Glomerular endothelial cell (primary cell): ENCODE results near the gene CLPTM1L. TPM values are rescaled to one million over a fixed set of nuclear protein-coding genes. Genes with fewer than 3 reads are reported as not detected.

ENCODE experiments used
- DNase-seq: peaks from one replicate; pipeline ENCODE4 v3.0.0-alpha.2; 2011; ENCODE audit warnings: low read depth, low spot score; ENCODE audit errors: extremely low read depth
- total RNA-seq: library from RNA; depleted of rRNA; stranded (reverse); fragments of >200 nt; gene quantifications from 2 replicates; pipeline ENCODE4 v1.2.3, GENCODE V29; 2015

CLPTM1L gene, protein sequence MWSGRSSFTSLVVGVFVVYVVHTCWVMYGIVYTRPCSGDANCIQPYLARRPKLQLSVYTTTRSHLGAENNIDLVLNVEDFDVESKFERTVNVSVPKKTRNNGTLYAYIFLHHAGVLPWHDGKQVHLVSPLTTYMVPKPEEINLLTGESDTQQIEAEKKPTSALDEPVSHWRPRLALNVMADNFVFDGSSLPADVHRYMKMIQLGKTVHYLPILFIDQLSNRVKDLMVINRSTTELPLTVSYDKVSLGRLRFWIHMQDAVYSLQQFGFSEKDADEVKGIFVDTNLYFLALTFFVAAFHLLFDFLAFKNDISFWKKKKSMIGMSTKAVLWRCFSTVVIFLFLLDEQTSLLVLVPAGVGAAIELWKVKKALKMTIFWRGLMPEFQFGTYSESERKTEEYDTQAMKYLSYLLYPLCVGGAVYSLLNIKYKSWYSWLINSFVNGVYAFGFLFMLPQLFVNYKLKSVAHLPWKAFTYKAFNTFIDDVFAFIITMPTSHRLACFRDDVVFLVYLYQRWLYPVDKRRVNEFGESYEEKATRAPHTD
- 137 and 173 TPM in 2 replicates for total RNA-seq

DNA sequence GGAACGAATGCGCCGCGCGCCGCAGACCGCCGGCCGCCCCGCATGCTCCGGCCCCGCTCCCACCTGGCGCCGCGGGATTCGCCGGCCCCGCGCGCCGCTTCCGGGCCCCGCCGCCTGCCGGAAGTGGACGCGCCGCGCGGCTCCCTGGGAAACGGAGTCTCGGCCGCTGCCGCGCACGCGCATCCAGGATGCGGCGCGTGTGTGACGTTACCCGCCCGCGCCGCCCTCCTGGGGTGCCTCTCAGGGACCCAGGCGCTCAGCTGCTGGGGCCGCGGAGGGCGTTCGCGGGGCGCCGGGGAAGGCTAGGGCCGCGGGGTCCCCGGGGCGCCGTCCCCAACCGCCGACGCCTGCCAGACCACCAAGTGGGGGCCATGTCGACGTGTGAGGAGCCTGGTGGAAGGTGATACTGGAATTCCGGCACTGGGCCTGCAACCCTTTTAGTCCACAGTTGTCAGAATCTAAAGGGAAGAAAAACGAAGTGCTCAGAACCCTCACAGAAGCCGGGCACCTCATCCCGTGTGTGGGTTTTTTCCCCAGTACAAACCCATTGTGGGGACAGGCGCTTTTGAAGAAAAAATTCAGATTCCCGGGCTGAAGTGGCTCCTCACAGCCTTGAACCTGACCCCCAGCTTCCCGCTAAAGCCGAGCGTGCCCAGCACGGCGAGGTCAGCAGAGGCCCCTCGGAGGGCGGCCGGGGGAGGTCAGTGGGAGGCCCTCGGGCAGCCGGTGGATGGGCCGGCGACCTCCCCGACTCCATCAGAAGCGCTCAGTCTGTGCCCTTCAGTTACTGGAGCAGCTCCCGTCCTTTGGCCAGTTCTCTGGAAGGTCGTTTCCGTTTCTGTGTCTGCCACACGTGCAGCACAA, at the start of gene CLPTM1L:
TSS of gene CLPTM1L (minus strand) at position 125 of the 864 bp plus-strand sequence. CDS start 258 bp downstream, outside the sequence.
- no peak for DNase-seq

DNA sequence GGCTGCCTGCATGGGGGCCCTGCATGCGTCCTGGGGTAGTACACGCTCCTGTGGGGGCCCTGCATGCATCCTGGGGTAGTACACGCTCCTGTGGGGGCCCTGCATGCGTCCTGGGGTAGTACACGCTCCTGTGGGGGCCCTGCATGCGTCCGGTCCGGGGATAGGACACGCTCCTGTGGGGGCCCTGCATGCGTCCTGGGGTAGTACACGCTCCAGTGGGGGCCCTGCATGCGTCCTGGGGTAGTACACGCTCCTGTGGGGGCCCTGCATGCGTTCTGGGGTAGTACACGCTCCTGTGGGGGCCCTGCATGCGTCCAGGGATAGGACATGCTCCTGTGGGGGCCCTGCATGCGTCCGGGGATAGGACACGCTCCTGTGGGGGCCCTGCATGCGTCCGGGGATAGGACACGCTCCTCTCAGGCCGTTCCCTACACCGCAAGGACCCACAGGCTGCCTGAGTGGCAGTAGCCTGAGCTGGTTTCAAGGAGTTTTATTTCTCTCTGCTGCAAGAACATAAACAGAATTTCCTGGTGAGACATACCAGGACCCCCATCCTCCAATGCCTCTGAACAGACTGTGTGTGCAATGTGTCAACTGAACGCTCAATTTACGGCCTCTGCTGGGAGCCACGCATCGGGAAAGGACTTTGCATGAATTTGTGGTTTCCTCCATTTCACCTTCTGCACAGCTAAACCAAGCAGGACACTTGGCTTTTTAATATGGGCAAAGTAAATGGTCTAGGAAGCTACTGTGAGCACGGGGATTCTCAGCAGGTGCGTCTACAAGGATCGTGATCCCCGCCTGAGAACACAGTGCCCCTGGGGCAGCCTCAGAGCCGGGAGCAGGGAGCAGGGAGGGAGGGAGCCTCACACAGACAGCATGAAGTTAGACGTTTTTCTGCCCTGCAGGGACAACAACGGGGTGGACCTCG, 48.9 kb upstream of the CLPTM1L start:
- DNase-seq = no peak

DNA sequence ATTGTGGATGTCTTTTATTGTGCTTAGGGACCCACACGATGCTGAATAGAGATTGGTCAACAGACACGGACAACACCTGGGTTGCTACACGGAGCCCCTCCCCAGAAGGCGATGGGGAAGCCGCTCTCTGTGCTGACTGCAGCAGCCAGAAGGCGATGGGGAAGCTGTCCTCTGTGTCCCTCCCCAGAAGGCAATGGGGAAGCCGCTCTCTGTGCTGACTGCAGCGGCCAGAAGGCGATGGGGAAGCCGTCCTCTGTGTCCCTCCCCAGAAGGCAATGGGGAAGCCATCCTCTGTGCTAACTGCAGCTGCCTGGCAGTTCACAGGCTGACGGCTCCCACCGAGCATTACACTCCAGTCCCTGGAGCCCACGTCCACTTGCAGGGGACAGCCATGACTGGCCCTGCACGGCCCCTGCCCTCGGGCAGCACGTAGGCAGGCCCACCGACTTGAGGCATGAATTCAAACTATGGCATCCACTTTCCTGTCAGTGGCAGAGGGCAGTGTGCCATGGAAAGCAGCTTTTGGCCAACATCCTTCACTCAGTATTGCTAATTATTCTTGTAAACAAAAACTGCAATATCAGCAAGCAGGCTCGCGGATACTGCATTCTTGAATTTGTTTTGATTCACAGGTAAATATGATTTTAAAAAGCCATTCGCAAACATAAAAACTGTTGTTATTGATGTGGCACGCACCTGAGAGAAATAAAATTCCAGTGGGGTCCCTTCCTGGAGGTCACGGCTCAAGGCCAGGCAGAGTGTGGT, 48.1 kb upstream of the CLPTM1L start:
- no peak for DNase-seq

DNA sequence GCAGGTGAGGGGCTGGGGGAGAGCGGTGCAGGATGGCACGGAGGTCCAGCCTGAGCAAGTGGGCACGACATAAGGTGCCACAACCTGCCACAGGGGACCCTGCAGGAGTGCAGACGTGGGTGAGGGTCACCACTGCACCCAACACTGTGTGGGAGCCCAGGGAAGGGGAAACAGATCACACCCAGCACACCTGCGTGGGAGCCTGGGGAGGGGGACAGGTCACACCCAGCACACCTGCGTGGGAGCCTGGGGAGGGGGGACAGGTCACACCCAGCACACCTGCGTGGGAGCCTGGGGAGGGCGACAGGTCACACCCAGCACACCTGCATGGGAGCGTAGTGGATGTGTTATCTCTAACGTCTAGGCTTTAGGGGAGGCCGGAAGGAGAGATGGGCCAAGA, 47.4 kb upstream of the CLPTM1L start:
- DNase-seq = no peak

DNA sequence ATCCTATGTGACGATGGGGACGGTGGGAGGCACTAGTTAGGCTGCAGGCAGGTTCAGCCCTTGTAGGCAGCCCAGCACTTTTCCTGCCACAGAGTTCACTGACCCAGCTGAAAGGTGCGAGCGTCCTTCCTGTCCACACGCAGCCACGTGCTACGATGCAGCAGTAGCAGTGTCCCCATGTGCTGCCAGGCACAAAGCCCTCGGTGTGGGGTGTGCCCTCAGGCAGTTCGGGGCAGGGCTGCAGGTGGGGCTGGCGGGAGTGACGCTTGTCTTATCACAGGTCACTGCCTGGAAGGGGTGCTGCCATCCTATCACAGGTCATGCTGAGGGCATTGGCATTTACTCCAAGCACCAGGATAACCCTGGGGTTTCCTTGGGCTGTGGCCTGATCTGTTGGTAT, 46.8 kb upstream of the CLPTM1L start:
- DNase-seq = no peak

DNA sequence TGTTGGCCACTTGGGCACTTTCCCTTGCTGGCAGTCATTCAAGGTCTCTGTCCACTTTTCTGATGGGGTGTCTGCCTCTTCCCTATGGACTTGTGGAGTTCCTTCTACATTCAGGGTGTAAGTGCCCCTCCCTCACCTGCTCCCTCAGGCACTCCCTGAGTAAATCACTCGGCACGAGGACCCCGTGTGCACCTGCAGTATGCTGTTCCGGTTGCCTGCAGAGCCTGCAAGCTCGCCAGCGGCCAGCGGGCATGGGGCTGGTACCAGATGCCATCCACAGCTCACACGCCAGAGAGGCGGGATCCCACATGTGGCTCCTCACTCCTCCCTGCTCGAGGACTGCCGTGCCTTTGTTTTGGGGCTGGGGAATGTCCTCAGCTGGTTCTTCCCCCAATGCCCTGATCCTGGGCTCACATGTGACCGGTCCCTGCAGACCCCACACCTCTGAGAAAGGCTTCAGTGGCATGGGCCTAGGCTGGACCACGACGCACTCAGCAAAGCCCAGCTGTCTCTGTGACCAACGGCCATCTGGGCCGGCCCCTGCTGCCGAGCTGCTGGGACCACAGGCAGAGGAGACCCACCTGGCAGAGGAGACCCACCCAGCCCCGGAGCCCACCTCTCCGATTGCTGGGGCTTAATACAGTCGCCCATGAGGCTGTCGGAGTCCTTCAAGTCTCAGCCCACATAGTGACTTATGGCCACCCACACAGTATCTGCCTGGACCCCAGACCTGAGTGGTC, 46.1 kb upstream of the CLPTM1L start:
- DNase-seq = no peak

DNA sequence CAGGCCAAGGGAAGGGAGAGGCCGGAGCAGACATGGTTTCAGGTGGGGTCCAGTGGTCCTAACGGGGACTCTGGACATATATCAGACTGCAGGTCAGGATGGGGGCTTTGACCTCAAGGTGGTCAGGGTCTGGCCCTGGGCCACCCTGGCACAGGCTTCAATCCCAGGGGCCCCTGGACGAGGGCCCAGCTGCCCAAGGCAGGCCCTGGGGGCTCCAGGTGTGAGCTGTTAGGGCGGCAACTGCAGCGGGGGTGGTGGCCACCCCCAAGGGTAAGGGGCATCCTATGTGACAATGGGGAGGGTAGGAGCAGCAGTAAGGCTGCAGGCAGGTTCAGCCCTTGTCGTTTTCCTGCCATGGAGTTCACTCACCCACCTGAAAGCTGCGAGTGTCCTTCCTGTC, 45.4 kb upstream of the CLPTM1L start:
- no peak for DNase-seq

DNA sequence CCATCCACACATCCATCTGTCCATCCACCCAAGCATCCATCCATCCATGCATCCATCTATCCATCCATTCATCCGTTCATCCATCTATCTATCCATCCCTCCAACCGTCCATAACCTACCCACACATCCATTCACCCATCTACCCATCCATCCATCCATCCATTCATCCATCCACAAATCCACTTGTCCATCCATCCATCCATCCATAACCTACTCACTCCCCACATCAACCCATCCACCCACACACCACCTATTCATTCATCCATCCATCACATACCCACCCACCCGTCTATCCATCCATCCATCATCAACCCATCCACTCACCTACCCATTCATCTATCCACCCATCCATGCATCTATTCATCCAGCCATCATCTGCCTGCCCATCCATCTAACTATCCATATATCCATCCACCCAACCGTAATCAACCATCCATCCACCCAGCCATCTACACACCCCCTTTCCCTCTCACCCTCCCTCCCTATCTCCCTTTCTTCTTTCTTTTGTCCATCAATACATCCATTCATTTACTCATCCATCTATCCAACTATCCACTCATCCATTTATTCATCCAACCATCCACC, 43.6 kb upstream of the CLPTM1L start:
- no peak for DNase-seq

DNA sequence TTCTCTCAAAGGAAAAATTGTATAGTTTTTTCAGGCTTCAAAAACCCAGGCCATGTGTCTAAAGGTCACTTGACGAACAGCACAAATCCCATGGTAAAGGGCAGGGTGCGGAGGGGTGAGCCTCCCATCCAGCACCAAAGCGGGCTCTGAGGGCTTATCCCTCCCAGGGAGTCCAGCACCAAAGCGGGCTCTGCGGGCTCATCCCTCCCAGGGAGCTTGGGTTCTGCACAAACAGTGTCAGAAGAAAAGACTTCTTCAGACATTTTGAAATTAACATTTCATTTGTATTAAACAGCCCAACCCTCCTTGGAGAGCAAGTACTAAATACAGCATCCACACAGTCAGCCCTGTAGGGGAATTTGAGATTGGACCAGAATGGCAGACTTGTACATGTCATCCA, 43.0 kb upstream of the CLPTM1L start:
- no peak for DNase-seq

DNA sequence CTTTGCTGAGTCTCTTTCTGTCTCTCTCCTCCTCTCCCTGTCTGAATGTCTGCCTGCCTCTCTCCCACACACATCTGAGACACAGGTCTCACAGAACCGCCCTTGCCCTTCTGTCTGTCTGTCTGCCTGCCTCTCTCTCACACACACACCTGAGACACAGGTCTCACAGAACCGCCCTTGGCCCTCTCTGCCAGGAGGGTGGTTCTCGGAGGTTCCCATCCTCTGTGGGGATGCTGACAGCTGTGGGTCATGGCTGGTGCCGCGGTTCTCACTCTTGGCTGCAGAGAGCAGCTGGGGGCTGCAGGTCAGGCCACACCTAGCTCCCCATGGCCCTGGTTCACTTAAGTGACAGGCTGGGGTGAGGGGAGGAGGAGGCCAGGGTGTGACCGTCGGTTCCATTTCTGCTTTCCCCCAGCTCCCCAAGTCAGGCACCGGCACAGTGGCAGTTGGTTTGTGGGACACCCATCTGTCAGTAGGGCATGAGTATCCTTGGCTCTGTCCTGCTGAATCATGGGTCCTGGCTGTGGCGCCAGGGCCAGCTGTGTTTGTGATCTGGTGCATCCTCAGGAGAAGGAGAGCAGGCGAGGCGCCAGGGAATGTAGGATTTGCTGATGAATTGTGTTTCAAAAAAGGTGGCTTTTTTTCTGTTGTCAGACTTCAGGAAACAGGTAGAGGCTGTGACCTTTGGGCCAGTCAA, 42.3 kb upstream of the CLPTM1L start:
- DNase-seq = no peak

DNA sequence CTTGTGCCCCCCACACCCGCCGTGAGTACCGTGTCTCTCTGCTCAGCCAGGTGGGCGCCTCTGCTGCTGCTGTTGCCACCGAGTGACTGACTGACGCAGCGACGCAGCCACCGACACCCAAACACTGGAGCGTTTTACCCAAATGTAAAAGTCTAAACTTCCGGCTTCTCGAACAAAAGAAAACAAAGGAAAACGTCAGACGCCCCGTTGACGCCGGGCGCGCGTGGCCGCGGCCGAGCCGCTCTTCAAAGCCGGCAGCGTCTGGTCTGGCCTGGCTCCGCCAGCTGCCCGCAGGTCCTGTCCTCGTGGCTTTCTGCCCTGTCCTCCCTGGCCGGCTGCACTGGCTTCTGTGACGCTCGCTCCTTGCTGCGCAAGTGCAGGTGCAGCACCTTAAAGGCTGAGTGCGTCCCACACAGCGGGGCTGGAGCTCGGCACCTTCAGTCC, 41.4 kb upstream of the CLPTM1L start:
- DNase-seq = no peak

DNA sequence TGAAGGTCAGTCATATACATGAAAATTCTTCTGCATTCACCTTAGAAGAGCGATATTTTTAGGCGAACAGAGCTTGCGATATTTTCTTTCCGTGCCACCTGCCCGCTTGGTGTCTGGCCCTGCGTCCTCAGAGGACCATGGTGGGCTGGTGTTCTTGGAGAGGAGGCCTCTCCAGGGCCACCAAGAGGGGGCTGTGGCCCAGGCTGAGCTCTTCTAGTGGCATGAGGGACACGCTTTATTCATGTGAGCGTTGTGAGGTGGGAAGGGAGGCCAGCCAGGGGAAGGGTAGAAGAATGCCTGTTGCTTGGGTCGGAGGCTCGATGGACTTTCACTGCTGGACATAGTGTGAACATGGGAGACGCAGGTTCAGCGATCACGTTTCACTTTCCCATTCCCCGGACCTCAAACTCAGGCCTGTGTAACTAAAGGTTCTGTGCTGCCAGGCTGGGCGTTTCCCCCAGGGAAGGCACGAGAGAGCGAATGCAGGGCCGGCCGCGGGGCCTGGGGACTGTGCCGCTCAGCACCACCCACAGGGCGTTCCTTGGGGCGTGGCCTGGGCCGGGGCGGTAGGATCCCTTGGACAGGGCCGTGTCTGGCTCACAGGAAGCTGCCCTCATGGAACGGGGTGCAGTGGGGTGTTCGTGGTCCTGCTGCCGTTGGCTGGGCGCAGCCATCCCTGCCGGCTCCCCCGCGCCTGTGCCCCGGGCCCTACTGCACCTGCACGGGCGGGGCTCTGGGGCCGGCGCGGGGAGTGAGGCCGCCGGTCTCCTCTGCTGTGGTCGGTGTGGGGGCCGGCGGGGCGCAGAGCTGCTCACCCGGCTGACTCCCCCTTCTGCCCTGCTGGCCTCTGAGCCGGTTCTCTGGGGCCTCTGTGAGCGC, 40.7 kb upstream of the CLPTM1L start:
- DNase-seq = no peak

DNA sequence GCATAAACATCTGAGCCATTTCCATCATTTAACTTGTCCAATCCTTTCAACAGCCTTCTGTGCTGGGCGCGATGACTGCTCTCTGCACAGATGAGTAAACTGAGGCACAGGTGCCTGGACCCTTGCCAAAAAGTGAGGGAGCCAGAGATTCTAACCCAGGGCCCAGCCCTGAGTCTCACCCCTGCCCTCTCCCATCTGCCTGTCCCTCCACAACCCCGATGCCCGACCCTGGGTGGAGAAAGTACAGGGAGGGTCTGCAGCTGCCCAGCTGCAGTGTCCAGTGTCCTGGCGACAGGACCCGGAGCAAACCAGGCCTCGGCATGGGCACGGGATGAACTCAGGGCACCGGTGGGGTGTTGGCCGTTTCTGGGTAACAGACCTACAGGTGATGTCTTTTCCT, 39.6 kb upstream of the CLPTM1L start:
- DNase-seq = no peak

DNA sequence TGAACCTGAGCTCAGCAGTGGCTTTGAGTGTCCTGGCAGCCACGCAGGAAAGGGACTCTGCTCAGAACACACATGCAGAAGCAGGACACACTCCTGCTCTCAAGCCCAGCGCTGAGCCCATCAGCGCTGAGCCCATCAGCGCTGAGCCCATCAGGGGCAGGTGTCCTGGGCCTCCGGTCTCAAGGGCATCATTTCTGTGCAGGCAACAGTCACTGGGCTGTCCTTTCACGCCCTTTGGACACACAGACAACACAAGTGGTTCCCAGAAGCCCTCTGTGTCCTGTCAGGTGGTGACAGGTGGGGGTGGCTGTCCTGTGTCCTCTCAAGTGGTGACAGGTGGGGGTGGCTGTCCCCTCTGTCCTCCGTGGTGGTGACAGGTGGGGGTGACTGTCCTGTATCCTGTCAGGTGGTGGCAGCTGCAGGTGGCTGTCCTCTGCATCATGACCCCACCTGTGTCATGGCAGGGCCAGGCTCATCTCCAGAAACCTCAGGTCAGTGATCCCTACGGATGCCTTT, 39.0 kb upstream of the CLPTM1L start:
- no peak for DNase-seq

DNA sequence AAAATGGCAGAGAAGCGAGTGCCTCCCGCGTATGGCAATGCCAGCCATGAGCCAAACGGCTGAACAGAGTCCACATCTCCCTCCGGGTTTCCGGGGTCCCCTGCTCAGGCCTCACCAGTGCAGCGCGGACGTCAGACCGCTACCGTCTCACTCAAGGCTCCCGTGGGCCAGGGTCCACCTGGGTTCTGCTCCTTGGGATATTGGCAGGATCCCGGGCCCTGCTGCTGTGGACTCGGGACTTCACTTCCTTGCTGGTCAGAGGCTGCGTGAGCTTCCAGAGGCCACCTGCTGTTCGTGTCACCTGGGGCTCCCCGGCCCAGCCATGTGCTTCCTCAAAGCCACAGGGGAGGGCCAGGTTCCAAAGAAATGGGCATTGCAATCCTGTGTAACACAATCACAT, 38.4 kb upstream of the CLPTM1L start:
- no peak for DNase-seq

DNA sequence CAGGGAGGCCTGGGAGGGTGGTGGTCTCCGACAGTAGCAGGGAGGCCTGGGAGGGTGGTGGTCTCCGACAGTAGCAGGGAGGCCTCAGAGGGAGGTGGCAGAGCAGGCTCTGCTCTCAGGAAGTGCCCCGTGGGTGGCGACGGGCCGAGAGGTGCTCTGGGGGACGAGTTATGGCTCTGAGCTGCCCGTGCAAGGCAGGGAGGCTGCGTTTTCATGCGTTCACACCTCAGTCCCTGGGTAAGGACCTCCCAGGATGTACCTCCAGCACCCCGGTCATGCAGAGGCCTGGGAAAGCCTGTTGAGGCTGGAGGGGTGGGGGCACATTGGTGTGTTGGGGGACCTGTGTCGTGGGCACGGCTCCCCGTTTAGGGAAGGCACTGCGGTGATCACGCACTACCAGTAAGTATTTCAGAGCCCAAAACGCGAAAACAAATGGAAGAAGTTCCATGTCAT, 37.4 kb upstream of the CLPTM1L start:
- DNase-seq = no peak
